ENCODE measurements around the gene PNMT.

PNMT gene

DNA sequence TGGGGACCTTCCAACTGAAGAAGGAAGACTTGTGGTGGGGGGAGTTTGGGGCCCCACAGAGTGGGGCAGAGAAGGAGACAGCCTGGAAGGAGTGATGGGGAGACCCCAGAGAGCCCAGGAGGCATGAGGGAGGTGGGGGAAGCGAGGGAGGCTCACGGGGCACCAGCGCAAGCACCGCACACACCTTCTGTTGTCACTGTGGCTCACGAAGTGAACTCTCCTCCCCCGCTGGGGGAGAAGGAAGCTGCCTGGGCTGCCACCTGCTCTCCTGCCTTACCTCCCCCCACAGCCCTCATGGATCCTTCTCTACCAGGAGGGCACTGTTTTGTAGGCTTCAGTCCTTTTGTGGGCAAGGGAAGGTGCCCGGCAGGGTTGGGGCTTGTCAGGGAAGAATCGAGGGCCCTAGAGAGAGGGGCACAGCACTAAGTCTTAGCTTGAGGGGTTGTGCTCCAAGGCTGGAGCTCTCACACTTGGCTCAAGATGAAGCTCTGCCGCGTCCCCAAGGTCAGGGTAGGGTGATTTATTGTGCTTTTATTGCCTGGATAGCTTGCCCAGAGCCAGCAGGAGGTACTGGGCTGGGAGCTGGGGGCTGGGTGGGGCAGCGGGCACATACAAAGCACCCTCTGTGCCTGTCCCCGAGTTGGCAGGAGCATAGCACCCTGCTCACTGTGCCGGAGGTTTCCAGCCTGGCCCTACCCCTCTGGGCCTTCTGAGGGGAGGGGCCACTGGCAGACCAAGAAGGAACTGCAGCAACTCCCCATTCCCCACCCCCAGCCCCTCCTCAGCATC lies 35.9 kb upstream of the PNMT start:
- peak in 52 of 58 donors; percentile 27 to 95 (median 75) for DNase-seq

DNA sequence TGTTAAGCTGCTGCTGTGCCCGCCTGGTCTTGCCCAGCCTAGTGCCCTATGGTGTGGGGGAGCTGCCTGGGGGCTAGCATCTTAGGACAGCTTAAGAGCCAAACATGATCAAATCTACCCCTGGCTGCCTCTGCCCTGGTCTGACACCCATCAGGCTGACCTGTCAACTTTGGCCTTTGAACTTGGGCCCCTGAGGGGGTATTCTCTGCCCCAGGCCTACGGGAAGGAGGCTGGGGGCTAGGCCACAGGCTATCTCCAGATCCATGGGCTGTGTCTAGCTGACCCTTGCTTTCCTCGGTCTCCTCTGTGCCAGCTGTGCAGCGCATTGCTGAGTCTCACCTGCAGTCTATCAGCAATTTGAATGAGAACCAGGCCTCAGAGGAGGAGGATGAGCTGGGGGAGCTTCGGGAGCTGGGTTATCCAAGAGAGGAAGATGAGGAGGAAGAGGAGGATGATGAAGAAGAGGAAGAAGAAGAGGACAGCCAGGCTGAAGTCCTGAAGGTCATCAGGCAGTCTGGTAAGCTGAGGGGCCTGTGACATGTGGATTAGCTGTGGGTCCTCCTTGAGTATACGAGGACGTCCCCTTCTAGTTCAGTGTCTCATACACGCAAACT lies 34.6 kb upstream of the PNMT start:
- no peak for DNase-seq

DNA sequence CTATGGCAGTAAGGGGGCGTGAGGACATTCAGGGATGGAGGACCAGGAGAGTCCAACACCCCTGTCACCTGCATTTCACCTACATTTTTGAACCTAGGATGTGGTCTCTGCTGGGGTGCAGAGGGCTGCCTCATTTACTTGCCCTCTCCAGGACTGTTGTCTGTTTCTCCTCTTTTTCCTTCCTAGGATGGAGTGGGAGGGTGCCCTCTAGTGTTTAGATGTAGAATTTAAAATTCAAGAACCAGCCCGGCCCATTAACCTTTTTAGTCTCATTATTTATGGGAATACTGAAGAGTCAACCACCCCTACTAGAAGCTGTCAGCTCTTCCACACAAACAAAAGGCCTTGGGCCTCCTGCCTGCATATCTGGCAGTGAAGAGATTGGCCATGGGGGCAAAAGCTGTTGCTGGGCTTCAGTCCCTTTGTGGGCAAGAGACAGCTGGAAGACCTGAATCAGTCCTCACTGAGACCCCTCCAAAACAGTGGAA lies 33.8 kb upstream of the PNMT start:
- DNase-seq, result peak in 5 of 58 donors; percentile 11 to 48 (median 18)

GRCh38 chr17:39635614-39636176 lies 32.6 kb upstream of the PNMT start:
- DNase-seq, result no peak

- DNase-seq, result no peak
Measured at GRCh38 chr17:39636587-39636926, 31.7 kb upstream of the PNMT start.

DNA sequence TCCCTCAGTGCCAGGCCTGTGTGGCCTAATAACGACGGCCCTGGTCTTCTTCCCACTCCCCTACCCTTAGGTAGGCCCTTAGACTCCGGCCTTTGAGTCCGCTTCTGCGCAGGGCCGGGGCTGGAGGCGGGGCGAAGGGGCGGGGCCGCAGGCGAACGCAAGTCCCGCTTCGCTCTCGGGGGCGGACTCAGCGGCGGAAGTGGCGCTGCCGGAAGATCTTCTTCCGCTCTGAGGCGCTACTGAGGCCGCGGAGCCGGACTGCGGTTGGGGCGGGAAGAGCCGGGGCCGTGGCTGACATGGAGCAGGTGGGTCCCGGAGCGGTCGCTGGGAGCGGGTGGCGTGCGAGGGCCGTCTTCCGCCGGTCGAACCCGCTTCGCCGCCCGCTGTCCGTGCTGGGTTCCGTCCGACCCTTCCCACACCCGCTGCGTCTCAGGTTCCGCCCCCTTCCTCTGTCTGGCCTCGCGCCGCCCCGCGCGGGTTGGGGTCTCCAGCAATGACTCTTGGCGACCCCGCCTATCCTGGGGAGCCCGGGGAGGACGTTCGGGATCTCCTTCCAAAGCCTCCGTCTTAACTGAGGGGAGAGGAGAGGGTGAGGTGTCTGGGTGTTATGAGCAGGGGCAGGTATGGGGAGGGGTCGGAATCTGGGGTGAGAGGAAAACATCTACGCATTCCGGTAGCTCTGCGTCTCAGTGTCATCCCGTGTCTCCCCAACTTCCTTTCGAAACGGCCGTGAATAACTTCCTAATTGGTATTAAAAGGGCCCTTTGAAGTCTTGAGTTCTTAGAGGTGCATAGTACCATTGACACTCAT lies 31.1 kb upstream of the PNMT start, which contains the start of gene STARD3:
Gene STARD3 (plus strand): TSS at position 218 of the 810 bp plus-strand sequence. CDS start 16,388 bp downstream, outside the sequence.
- DNase-seq, result peak in 57 of 58 donors; percentile 50 to 93 (median 84)

DNA sequence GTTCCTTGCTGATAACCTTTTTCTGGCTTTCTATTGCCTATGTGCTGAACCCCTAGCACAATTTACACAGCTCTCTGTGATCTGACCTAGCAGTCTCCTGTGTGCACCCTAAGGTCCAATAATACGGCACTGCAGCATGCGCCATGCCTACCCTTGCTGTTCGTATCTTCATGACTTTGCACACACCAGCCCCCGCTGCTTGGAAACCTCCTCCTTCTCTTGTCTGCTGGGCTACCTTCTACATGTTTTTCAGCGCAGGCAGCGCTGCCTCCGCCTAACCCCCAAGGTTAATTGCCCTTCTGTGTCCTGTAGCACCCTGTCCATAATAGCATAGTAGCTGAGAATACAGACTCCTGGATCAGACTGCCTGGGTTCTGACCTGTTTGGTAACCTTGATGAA lies 29.9 kb upstream of the PNMT start:
- DNase-seq, result no peak

- no peak for DNase-seq
Measured at GRCh38 chr17:39639043-39639442, 29.2 kb upstream of the PNMT start.

GRCh38 chr17:39639566-39640458 lies 28.4 kb upstream of the PNMT start:
- DNase-seq, result no peak

DNA sequence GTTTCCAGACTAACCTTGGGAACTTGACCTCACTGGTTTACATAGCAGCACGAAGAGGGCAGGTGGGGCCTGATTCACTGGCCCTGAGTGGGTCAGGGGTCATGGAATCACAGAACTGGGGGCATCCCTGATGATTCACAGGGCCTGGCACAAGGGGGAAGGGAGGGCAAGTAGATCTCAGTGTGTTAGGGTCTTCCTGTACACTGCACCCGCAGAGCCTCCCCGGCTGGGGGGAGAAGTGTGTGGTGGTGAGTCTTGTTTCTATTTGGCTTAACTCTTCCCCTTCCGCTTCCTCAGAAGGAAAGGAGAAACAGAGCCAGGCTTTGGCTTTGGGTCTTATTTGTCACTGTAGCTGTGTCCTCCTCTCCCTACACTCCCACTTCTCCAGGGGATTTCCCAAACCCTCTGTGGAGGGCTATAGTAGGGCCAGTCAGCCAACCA lies 27.6 kb upstream of the PNMT start:
- no peak for DNase-seq

DNA sequence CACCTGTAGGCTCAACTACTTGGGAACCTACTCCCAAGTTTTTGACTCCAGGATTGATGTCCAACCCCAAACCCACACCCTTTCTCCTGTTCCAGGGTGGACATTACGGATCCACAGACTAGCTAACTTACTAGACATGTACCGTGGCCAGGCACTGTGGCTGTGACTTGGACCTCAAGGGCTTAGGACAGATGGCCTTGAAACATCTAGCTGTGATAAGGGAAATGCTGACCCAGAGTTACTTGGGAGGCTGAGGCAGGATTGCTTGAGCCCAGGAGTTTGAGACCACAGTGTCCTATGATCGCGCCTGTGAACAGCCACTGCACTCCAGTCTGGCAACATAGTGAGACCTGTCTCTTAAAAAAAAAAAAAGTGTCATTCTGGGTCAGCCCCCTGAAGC lies 27.2 kb upstream of the PNMT start:
- no peak for DNase-seq

- no peak for DNase-seq
Measured at GRCh38 chr17:39641883-39642282, 26.4 kb upstream of the PNMT start.

DNA sequence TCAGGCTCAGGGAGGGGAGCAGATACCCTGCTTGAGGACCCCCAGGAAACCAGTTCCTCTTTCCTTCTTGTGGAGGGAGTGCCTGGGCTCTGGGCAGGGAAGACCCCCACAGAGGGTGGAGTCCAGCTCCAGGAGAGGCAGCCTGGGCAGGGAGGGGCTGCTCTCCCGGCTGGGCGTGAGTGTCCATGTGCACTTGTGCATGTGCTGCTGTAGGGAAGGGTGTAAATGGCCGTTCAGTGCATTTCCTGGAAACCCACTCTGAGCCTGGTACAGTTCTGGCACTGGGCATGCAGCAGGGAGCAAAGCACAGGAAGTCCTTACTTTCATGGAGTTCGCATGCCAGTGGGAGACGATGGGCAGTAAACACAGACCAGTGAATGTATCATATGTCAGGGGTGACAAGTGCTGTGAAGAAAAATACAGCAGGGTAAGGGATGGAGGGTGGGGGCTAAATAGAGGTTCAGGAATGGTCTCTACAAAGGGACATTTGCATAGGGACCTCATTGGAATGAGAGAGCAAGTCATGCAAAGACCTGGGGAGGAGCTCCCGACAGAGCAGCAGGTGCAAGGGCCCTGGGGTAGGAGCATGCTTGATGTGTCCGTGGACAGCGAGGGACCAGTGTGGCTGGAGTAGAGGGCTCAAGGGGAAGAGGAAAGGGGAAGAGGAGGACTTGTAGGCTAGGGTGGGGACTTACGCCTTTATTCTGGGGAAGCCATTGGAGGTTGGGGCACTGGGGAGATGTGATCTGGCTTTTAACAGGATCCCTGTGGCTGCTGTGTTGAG lies 25.8 kb upstream of the PNMT start:
- DNase-seq, result no peak

- DNase-seq, result no peak
Measured at GRCh38 chr17:39643271-39643670, 25.0 kb upstream of the PNMT start.

DNA sequence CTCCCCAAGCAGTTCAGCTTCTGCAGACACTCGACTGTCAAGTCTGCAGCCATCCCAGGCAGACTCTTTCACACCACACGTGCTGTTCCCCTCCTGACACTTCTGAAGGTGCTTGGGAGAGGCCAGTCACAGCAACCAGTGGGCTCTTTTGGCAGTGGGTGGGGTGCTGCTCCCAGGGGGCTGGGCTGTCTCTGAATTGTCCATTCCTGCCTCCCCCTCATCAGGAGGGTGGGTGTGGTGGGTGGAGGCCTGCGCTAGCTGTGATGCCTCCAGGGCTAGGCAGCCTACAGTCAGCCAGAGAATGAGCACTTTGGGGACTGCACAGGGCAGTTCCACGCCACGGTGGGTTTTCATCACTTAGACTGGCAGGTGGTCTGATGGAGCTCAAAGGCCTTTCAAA lies 21.0 kb upstream of the PNMT start:
- DNase-seq, result no peak

DNA sequence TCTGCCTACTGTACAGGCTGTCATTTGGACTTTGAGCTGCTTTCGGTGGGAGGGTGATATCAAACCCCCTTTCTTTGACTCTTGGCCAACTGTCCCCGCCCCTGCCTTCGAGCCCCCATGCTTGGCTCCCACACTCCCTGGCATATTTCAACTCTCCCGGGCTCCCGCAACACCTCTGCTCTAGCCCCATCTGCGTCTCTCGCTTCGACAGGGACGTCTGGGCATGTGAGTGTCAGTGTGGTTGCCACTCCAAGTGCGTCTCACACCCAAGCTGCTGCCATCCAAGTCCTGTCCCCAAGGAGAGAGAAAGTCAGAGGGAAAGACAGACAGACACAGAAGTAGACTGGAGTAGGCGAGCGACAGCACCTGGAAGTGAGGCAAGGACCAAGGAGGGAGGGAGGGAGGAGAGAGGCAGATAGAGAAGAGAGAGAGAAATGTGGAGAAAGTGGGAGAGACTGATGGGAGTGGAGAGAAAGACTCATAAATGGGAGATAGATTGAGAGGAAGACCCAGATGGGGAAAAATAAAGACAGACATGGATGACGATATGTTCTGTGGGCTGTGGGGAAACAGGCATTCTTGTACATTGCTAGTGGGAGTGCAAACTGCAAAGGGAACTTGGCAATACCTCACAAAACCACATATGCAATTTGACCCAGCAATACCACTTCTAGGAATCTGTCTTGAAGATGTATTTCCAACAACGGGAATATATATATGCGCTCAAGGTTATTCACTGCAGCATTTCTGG lies 19.5 kb upstream of the PNMT start:
- DNase-seq, result peak in 3 of 58 donors; percentile 18 to 40 (median 39)

GRCh38 chr17:39650121-39650579 lies 18.1 kb upstream of the PNMT start:
- no peak for DNase-seq

DNA sequence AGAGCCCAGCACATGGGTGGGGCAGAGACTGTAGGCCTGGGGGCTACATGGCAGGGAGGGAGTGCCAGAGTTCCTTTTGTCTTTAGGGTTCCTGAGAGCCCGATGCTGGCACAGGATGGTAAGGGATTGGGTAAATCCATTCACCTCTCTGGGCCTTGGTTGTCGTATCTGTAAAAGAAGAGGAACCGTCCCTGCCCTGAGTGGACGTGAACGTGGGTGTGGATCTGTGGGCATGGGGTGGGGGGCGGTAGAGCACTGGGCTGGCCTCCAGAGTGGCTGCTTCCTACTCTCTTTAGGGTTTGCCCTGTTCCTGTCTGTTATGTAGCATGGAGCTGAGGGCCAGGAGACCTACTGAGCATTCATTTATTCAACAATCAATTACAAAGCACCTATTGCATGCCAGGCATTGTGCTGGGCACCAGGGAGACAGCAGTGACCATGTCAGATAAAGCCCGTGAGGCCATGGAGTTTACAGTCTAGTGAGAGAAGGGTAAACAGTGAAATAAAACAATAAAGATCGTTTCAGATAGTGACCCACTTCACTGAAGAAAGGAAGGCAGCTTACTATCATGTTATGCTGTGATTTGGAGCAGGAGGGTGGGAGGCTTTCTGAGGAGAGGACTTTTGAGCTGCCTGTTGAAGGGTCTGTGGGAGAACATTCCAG lies 16.2 kb upstream of the PNMT start:
- DNase-seq, result no peak
